H1 (cell line): ENCODE data around the gene ZBP1. TPM values are rescaled to one million over a fixed set of nuclear protein-coding genes. Genes with fewer than 3 reads are reported as not detected.

Source experiments
- CTCF ChIA-PET: fragments of 300-600 bp; sonication (Branson Sonifier 250); formaldehyde crosslinking; loops from one replicate; lab custom pipeline; 2021; ENCODE audit not compliant: partially characterized antibody; lab: Charles Lee
- POLR2A ChIA-PET: fragments of 300-600 bp; sonication (Branson Sonifier 250); formaldehyde crosslinking; loops from one replicate; lab custom pipeline; 2021; ENCODE audit warnings: inconsistent platforms; ENCODE audit not compliant: partially characterized antibody; lab: Charles Lee
- DNase-seq, 2 experiments: peaks; one replicate each; pipeline versions ENCODE4 v3.0.0 to v3.0.0-alpha.2; 2010 to 2022; ENCODE audit warnings: low spot score in 2 of 2, low read depth in 1 of 2, mixed read lengths in 1 of 2
- FAIRE-seq: peaks from 2 replicates; lab custom pipeline; 2011; peaks lifted over from hg19 to GRCh38; lab: Jason Lieb, UNC
- H2AFZ ChIP-seq: 2 replicates; pipeline ENCODE4 v1.8.1; 2012; ENCODE audit warnings: low read length, inconsistent platforms
- H2AK5ac ChIP-seq: 2 replicates; pipeline ENCODE4 v1.6.1; 2013; ENCODE audit warnings: low read depth, low read length
- H2BK120ac ChIP-seq: replicated peaks from 2 replicates; pipeline ENCODE3; 2013; ENCODE audit warnings: low read depth, low read length, inconsistent platforms
- H2BK12ac ChIP-seq: 2 replicates; pipeline ENCODE4 v1.6.1; 2013; ENCODE audit warnings: low read depth, low read length
- H2BK15ac ChIP-seq: 2 replicates; pipeline ENCODE4 v1.6.1; 2013; ENCODE audit warnings: low read length
- H2BK20ac ChIP-seq: 2 replicates; pipeline ENCODE4 v1.6.1; 2013; ENCODE audit warnings: low read length
- H2BK5ac ChIP-seq: 2 replicates; pipeline ENCODE4 v1.6.1; 2013; ENCODE audit warnings: low read depth, low read length
- H3K14ac ChIP-seq: 2 replicates; pipeline ENCODE4 v1.6.1; 2013; ENCODE audit warnings: inconsistent platforms; ENCODE audit not compliant: insufficient read length
- H3K18ac ChIP-seq: 2 replicates; pipeline ENCODE4 v1.6.1; 2013; ENCODE audit warnings: low read length; ENCODE audit errors: extremely low read depth
- H3K23ac ChIP-seq: 2 replicates; pipeline ENCODE4 v1.6.1; 2013; ENCODE audit warnings: inconsistent platforms; ENCODE audit not compliant: insufficient read length
- H3K23me2 ChIP-seq: 2 replicates; pipeline ENCODE4 v1.6.1; 2013; ENCODE audit warnings: low read depth, low read length
- H3K27ac ChIP-seq: 2 replicates; pipeline ENCODE4 v1.6.1; 2011; ENCODE audit warnings: low read depth, low read length, inconsistent platforms
- H3K27me3 ChIP-seq, 4 experiments: replicated peaks in 1 of 4; 1 replicate in 1 of 4; 2 replicates in 3 of 4; pipeline versions ENCODE4 v1.6.1 to v1.8.1; 2011 to 2013; ENCODE audit warnings: low read length in 3 of 4, mild to moderate bottlenecking in 3 of 4, inconsistent platforms in 2 of 4, mixed read lengths in 2 of 4, moderate library complexity in 1 of 4; ENCODE audit not compliant: control insufficient read depth in 3 of 4, insufficient read depth in 3 of 4; ENCODE audit errors: extremely low read depth in 1 of 4
- H3K36me3 ChIP-seq, 4 experiments: 2 replicates each; pipeline versions ENCODE4 v1.6.1 to v1.8.1; 2011 to 2013; ENCODE audit warnings: mild to moderate bottlenecking in 4 of 4, low read length in 3 of 4, moderate library complexity in 2 of 4, control low read depth in 1 of 4, inconsistent platforms in 1 of 4; ENCODE audit not compliant: insufficient read depth in 4 of 4, control insufficient read depth in 2 of 4
- H3K4ac ChIP-seq: replicated peaks from 2 replicates; pipeline ENCODE3; 2013; ENCODE audit warnings: low read length, low read depth, mixed read lengths, inconsistent platforms; ENCODE audit not compliant: insufficient read length
- H3K4me1 ChIP-seq, 4 experiments: replicated peaks in 1 of 4; 1 replicate in 1 of 4; 2 replicates in 3 of 4; pipeline versions ENCODE4 v1.6.1 to v1.8.1; 2011 to 2013; ENCODE audit warnings: low read length in 3 of 4, inconsistent platforms in 2 of 4, mixed read lengths in 1 of 4; ENCODE audit not compliant: insufficient read depth in 4 of 4, control insufficient read depth in 3 of 4
- H3K4me2 ChIP-seq, 2 experiments: 2 replicates each; pipeline versions ENCODE4 v1.6.1 to v1.8.1; 2011 to 2013; ENCODE audit warnings: low read depth in 2 of 2, low read length in 2 of 2, control low read depth in 1 of 2, inconsistent platforms in 1 of 2, mild to moderate bottlenecking in 1 of 2; ENCODE audit not compliant: insufficient read depth in 1 of 2
- H3K4me3 ChIP-seq, 4 experiments: fragments of 200-600, 300-600 bp in 1 of 4; sonication (generic), shearing (Covaris generic), sonication (Bioruptor Twin) in 1 of 4; 2 replicates each; pipeline versions ENCODE4 v1.5.1 to v1.8.1; 2011 to 2016; ENCODE audit warnings: low read length in 4 of 4, low read depth in 3 of 4, control low read depth in 2 of 4, inconsistent platforms in 2 of 4, mild to moderate bottlenecking in 2 of 4, mixed read lengths in 1 of 4, moderate library complexity in 1 of 4; ENCODE audit not compliant: insufficient read depth in 2 of 4; ENCODE audit errors: extremely low read depth in 1 of 4
- H3K56ac ChIP-seq: replicated peaks from 2 replicates; pipeline ENCODE3; 2013; ENCODE audit warnings: low read depth, mild to moderate bottlenecking, mixed read lengths, low read length, inconsistent platforms; ENCODE audit not compliant: insufficient read length
- H3K79me1 ChIP-seq: 2 replicates; pipeline ENCODE4 v1.6.1; 2013; ENCODE audit warnings: low read depth, low read length, control low read depth
- H3K79me2 ChIP-seq, 2 experiments: 2 replicates each; pipeline versions ENCODE4 v1.6.1 to v1.8.1; 2012 to 2013; ENCODE audit warnings: low read length in 2 of 2, mild to moderate bottlenecking in 2 of 2, inconsistent platforms in 1 of 2; ENCODE audit not compliant: insufficient read depth in 2 of 2, control insufficient read depth in 1 of 2
- H3K9ac ChIP-seq, 4 experiments: replicated peaks in 1 of 4; 1 replicate in 1 of 4; 2 replicates in 3 of 4; pipeline versions ENCODE4 v1.6.1 to v1.8.1; 2011 to 2013; ENCODE audit warnings: low read depth in 3 of 4, low read length in 3 of 4, control low read depth in 2 of 4, mild to moderate bottlenecking in 2 of 4, moderate library complexity in 2 of 4, inconsistent platforms in 1 of 4; ENCODE audit errors: extremely low read depth in 1 of 4
- H3K9me3 ChIP-seq, 2 experiments: 2 replicates each; pipeline versions ENCODE4 v1.6.1 to v1.8.1; 2012 to 2013; ENCODE audit warnings: mild to moderate bottlenecking in 2 of 2, moderate library complexity in 2 of 2, control low read depth in 1 of 2, inconsistent platforms in 1 of 2, low read depth in 1 of 2, low read length in 1 of 2, mixed read lengths in 1 of 2; ENCODE audit not compliant: insufficient read depth in 2 of 2
- H4K20me1 ChIP-seq, 2 experiments: replicated peaks in 1 of 2; 2 replicates each; pipeline versions ENCODE3 to v1.8.1; 2011 to 2013; ENCODE audit warnings: inconsistent platforms in 2 of 2, low read length in 2 of 2, mild to moderate bottlenecking in 1 of 2; ENCODE audit not compliant: insufficient read depth in 2 of 2, control insufficient read depth in 1 of 2
- H4K5ac ChIP-seq: 2 replicates; pipeline ENCODE4 v1.6.1; 2013; ENCODE audit warnings: low read length, low read depth, mixed read lengths, inconsistent platforms; ENCODE audit not compliant: insufficient read length
- H4K8ac ChIP-seq: 2 replicates; pipeline ENCODE4 v1.8.0; 2013; ENCODE audit warnings: mild to moderate bottlenecking, moderate library complexity, low read length, inconsistent platforms; ENCODE audit not compliant: insufficient read depth; ENCODE audit errors: extremely low read depth
- H4K91ac ChIP-seq: replicated peaks from 2 replicates; pipeline ENCODE3; 2013; ENCODE audit warnings: low read length, mixed read lengths, inconsistent platforms; ENCODE audit not compliant: insufficient read length
- GTF2F1 ChIP-seq: IDR thresholded peaks from 2 replicates; pipeline ENCODE4 v1.6.1; 2012; ENCODE audit warnings: low read depth, low read length, improper control_type of control experiment, borderline replicate concordance
- WGBS, 2 experiments: shearing (Covaris generic) in 1 of 2; methylation state at CpG; one replicate each; pipeline versions ENCODE4 v1.1.6 to v1.1.7; 2013 to 2015; ENCODE audit warnings: low lambda C conversion rate in 2 of 2, mixed read lengths in 2 of 2, inconsistent platforms in 1 of 2, low coverage in 1 of 2, missing lambda C conversion rate in 1 of 2; ENCODE audit not compliant: insufficient replicate concordance in 2 of 2, insufficient coverage in 1 of 2, insufficient read length in 1 of 2; ENCODE audit errors: extremely low coverage in 1 of 2, missing lambda C conversion rate in 1 of 2; 5-methylcytosine and 5-hydroxymethylcytosine counted together
- polyA plus RNA-seq, 7 experiments: library from polyadenylated mRNA; depleted of rRNA in 3 of 7; stranded (reverse) in 5 of 7; unstranded in 2 of 7; fragments of >200 nt in 5 of 7; fragments of 200-250 nt in 2 of 7; gene quantifications; 1 replicate in 5 of 7; 2 replicates in 1 of 7; 4 replicates in 1 of 7; pipeline versions ENCODE4 v1.2.1 to v1.2.3, GENCODE V29; 2011 to 2013; ENCODE audit warnings: missing spikeins in 2 of 7, mixed read lengths in 2 of 7
- total RNA-seq: library from RNA; stranded (reverse); fragmentation: NEBNext Ultra II Directional; extraction: Animal tissue kit (Norgen Biotek cat#: 25700); gene quantifications from 2 replicates; pipeline ENCODE4 v1.2.1, GENCODE V29; 2021

The ZBP1 gene
- total and polyA plus RNA-seq, 2 of the 8 experiments (the other 6 are each of a cell fraction or from before 2014, with no cell fraction given) = not detected

- ChIA-PET POLR2A (interaction anchor here (0.6 kb wide), 1 partner anchor 120 kb away, joined by 4 read pairs; no protein-coding TSS in a partner anchor), CTCF (interaction anchor here (0.6 to 4.3 kb wide), 19 partner anchors 8 to 588 kb away, joined by 3 to 29 read pairs (median 5); no protein-coding TSS in a partner anchor)
- Histone ChIP-seq H3K27me3 (no peaks in the 10 kb centered on the region), H3K79me1 (no peaks in the 10 kb centered on the region), H2BK20ac (no peak overlapping the region), H3K27ac (no peak overlapping the region), H3K56ac (no peak overlapping the region), H3K4me2 (no peak overlapping the region), H2BK12ac (no peak overlapping the region), H3K79me2 (no peaks in the 10 kb centered on the region), H2AFZ (no peak overlapping the region), H4K20me1 (no peaks in the 10 kb centered on the region), H2BK120ac (no peak overlapping the region), H3K4me3 (no peak overlapping the region), H3K4ac (no peak overlapping the region), H3K4me1 (no peaks in the 10 kb centered on the region), H3K23me2 (no peaks in the 10 kb centered on the region), H2AK5ac (no peak overlapping the region), H4K8ac (no peak overlapping the region), H2BK5ac (no peak overlapping the region), H3K9me3 (no peaks in the 10 kb centered on the region; a peak in 2 of 4 replicates), H3K18ac (no peak overlapping the region), H4K5ac (no peak overlapping the region), H2BK15ac (no peak overlapping the region), H3K9ac (no peak overlapping the region), H3K23ac (no peak overlapping the region), H3K36me3 (no peaks in the 10 kb centered on the region), H4K91ac (no peak overlapping the region), H3K14ac (no peak overlapping the region)
- TF ChIP-seq GTF2F1 = no peak
- peak in 1 of 2 experiments; percentile 33 for DNase-seq
- WGBS, 2 experiments = 88% methylated on average over 11 of the region's 11 CpGs; no CpG with 5 or more reads in 1 of the 2 experiments
- no peak for FAIRE-seq
Measured at GRCh38 chr20:57620999-57621398, 773 bp upstream of the ZBP1 start.
